NAMALWA (cell line): ENCODE results near the gene PARVG.

ENCODE experiments used
- DNase-seq: peaks from one replicate; pipeline ENCODE4 v3.0.0-alpha.2; 2015; ENCODE audit warnings: low spot score

PARVG gene

DNA sequence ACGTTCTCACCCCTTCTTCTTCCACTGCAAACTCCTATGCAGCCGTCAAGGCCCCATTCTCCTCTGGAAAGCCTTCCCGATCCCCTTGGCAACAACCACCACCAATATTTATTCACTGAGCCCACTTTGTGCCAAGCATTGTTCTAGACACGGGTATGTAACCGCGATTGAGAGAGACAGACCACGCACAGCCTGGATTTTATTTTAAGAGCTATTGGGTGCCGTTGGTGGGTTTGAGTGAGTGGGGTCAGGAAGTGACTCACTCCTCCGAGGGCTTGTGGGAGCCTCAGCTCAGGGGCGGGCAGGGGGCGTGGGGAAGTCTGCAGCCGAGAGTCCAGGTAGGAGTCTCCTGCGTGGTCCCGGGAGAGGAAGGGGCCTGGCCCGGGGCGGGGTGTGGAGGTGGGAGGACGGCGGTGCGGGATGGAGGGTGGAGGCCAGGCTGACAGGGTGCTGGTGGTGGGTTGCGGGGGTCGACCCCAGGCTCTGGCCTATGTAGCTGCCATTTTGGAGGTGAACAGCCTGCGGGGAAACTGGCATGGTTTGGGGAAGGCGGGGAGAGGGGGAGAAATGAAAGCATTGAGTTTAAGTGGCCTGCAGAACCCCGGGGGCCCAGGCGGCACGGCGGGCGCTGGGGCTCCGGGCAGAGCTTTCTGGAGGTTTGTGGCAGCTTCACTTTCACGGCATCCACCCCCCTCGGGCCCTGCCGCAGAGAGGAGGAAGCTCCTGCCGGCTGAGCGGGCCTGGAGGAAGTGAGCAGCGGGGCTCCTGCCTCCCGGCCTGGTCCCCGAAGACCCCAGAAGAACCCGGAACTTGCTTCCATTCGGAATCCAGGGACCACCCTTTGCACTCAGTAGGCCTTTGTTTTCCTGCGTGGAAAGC is 547 bp downstream of the PARVG start:
- no peak for DNase-seq

GRCh38 chr22:44181912-44182587 is 1.3 kb downstream of the PARVG start:
- DNase-seq = no peak

DNA sequence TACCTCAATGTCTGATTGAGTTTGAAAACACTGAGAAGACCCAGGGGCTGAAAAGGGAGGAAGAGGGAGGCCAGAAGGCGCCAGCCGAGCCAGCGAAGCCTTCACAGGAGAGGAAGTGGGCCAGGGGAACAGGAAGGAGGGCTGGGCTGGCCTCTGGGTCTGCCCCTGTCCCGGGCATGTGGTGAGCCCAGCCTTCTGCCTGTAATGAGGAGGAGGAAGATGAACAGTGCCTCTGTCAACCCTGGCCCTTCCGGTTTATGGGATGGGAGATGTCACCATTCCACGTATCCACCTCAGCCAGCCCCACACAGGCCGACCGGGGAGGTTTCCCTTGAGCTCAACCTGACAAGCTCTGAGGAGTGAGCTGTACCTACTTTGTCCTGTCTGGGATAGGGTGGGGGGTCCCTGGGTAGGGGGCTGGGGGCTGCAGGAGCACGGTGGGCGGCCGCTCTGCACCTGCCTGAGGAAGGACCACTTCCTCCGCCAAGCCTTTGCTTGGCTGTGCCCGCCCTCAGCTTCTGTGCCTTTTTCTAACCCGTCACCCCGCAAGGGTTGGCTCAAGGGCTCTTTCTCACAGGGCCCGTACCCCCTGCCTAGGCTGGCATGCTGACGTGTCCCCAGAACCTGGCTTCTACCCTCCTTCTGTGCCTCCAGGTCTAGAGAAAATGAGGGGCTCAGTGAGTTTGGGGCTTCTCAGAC is 2.0 kb downstream of the PARVG start:
- DNase-seq = no peak

GRCh38 chr22:44183287-44183588 is 2.5 kb downstream of the PARVG start:
- no peak for DNase-seq

DNA sequence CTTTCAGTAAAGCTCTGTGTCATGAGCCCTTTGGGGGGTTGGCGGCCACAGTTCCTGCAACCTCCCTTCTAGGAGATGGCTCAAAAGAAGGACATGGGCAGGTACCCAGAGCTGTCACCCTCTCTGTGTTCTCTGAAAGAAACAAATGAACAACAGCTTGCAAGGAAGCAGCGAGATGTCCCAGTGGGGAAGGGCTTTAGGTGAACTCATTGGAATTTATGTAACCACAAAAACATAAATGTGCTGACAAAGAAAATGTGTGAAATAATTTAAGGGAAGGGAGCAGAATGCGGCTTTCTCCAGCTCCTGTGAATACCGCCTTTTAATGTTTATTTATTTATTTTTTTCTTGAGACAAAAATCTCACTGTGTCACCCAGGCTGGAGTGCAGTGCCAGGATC is 3.3 kb downstream of the PARVG start:
- no peak for DNase-seq

- no peak for DNase-seq
Measured at GRCh38 chr22:44185237-44186120, 4.8 kb downstream of the PARVG start.

DNA sequence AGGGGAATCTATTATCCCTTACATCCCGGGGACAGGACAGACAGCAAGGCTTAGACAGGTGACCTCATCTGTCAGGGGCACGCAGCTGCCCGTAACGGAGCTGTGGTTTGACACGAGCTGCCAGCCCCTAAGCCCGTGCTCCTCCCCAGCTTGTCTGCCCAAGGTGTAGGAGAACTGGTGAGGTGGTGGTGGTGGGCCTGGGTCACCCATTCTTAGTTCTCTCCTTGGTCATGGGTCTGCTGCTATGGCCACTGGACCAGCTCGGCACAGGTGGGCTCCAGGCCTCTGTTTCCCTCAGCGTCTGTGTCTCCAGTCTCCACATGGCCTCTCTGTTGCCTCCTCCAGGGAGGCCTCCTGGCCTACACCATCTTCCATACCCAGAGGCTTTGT is 5.4 kb downstream of the PARVG start:
- DNase-seq = no peak

DNA sequence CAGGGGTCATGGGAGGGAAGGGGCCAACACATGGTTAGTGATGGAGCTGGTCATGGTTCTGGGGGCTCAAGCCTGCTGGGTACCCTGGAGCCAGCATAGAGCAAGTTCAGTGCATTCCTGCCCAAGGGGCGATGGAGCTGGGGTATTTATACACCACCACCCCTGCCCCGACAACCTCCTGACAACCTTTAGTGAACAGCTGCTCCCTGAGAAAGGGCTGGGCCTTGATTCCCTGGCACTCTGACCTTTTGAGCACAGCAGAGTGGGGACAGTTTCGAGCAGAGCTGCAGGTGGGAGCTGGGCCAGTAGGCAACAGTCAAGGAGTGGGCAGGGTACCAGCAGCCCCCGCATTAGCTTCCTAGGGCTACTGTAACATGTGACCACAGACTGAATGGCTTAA is 6.0 kb downstream of the PARVG start:
- no peak for DNase-seq

- no peak for DNase-seq
Measured at GRCh38 chr22:44187652-44188230, 7.0 kb downstream of the PARVG start.

GRCh38 chr22:44188316-44188715 is 7.6 kb downstream of the PARVG start:
- no peak for DNase-seq

GRCh38 chr22:44188986-44189630 is 8.4 kb downstream of the PARVG start:
- DNase-seq = no peak

GRCh38 chr22:44190381-44190976 is 9.8 kb downstream of the PARVG start:
- DNase-seq = no peak

DNA sequence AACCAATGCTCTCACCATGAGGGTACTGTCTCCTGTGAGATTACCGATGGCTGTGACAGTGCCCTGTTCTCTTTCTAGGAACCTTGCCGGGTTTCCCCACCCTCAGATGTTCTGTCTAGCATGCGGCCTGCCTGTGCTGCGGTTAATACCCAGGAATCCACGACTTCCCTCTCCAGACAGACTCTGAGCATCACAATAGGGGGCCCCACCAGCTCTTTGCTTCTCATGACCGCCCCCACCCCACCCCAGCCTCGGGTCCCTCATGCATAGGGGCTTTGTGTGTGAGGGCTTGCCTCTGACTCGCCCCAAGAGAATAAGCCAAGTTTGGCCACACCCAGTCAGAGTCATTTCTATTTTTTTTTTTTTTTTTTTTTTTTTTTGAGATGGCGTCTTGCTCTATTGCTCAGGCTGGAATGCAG is 10.3 kb downstream of the PARVG start:
- no peak for DNase-seq

GRCh38 chr22:44192098-44192815 is 11.5 kb downstream of the PARVG start:
- DNase-seq = peak; percentile 61

DNA sequence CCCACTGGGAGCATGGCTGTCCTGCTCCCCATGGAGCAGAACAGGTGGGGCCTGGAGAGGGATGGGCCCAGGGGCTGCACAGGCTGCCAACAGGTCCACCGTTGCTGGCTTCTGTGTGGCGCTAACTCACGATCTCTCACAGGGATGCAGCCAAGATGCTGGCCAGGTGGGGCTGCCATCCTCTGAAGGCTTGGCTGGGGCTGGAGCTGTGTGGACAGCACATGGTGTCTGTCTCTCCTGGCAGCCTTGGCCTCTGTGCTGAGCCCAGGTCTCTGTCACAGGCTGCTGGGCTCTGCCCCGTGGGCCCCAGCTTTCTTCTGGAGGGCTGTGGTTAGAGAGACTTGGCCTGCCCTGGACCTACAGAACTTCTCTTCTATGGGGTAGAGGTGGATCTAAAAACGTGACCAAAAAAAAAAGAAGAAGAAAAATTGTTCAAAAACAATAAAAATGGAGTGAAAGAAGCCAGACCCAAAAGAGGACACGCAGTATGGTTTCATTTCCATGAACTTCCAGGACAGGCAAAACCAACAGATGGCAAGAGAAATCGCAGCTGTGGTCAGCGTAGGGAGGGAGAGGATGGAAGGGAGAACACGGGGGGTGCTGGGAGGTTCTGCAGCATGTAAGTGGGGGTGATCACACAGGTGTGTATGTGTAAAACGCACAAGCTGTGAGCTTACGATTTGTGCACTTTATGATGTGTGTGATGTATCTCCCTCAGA is 12.2 kb downstream of the PARVG start:
- no peak for DNase-seq

- DNase-seq = no peak
Measured at GRCh38 chr22:44193535-44193891, 12.8 kb downstream of the PARVG start.

DNA sequence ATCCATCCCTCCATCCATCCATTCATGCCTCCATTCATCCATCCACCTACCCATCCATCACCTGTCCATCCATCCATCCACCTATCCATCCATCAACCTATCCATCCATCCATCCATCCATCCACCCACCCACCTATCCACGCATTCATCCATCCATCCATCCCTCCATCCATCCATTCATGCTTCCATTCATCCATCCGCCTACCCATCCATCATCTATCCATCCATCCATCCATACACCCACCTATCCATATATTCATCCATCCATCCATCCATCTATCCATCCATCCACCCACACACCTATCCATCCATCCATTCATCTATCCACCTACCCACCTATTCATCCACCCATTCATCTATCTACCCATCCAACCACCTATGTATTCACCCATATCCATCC is 13.8 kb downstream of the PARVG start:
- no peak for DNase-seq

DNA sequence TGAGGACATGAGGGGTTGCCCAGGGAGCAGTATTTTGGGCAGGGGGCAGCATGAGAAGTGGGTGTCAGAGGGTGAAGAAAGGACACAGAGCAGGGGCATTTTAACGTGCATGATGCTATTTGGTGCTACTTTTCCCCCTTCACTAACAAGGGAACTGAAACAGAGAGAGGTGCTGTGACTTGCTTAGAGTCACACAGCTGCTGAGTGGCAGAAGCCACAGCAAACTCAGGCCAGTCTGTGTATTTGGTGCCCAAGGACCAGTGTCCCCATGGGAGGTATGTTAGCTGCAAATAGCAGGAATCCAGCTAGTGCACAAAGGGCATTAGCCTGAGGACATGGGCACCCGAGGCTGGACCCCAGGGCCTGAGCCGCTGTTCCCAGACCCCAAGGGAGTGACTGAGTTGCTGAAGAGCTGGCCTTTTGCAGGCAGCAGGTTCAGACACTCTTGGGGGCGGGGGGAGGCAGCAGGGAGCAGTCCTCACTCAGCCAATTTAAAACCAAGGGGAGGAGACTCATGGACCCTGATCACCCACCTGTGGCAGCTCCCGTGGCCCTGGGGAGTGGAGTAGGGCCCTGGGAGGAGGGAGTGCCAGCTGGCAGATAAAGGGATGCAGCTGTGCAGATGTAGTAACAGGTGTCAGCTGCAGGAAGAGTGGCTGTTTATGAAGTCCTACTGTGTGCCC is 14.6 kb downstream of the PARVG start:
- DNase-seq = no peak

- DNase-seq = no peak
Measured at GRCh38 chr22:44196241-44196640, 15.5 kb downstream of the PARVG start.
